ENCODE results near the gene LARP1.

LARP1 gene

DNA sequence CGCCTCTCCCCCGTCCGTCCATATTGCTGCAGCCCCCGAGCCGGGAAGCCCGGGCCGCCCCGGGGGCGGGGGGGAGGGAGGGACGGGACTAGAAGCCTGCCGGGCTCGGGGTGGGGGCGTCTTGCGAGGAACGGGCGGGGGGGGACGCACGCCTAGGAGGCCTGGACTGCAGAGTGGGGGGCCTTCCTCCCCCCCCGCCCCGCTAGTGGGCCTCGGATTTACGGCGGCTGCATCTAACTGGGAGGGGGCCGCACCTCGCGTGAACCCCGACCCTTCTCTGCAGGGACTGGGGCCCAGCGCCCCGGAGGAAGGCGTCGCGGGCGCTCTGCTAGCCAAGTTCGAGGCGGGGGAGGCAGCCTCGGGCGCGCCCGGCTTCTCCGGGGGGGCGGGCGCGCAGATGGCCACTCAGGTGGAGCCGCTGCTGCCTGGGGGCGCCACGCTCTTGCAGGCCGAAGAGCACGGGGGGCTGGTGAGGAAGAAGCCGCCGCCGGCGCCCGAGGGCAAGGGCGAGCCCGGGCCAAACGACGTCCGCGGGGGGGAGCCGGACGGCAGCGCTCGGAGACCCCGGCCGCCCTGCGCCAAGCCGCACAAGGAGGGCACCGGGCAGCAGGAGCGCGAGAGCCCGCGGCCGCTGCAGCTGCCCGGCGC lies at the start of gene LARP1:
TSS of gene LARP1 (plus strand) at position 17 of the 648 bp plus-strand sequence. CDS start at position 398, 381 bp downstream.
- no peak for TF ChIP-seq CTCF (IDR thresholded peaks at IDR 0.05; ENCODE audit: low read depth, low read length, missing control alignments)
- no peak for DNase-seq (ENCODE audit: low read depth)
- peak within 1 kb of the TSS; percentile 84 for H3K4me3 ChIP-seq (ENCODE audit: low read depth, low read length)

DNA sequence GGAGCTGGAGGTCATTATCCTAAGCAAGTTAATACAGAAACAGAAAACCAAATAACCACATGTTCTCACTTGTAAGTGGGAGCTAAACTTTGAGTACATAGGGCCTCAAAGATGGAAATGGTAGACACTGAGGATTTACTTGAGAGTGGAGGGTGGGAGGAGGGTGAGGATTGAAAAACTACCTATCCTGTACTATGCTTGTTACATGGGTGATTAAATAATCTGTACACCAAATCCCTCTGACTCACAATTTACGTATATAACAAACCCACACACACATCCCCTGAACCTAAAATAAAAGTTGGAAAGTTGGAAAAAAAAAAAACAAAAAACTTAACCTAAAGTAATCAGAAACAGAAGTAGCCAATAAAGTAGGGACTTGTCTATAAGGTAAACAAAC lies 48.8 kb upstream of the LARP1 start:
- TF ChIP-seq CTCF (IDR thresholded peaks at IDR 0.05; ENCODE audit: low read depth, low read length, missing control alignments): no peak
- H3K4me3 ChIP-seq (ENCODE audit: low read depth, low read length): no peak overlapping the region
- DNase-seq (ENCODE audit: low read depth): no peak

GRCh38 chr5:154707641-154708040 lies 47.5 kb upstream of the LARP1 start:
- DNase-seq (ENCODE audit: low read depth): no peak
- H3K4me3 ChIP-seq (ENCODE audit: low read depth, low read length): no peak overlapping the region
- no peak for TF ChIP-seq CTCF (IDR thresholded peaks at IDR 0.05; ENCODE audit: low read depth, low read length, missing control alignments)

GRCh38 chr5:154708207-154708606 lies 47.0 kb upstream of the LARP1 start:
- TF ChIP-seq CTCF (IDR thresholded peaks at IDR 0.05; ENCODE audit: low read depth, low read length, missing control alignments): no peak
- DNase-seq (ENCODE audit: low read depth): no peak
- H3K4me3 ChIP-seq (ENCODE audit: low read depth, low read length): no peak overlapping the region

DNA sequence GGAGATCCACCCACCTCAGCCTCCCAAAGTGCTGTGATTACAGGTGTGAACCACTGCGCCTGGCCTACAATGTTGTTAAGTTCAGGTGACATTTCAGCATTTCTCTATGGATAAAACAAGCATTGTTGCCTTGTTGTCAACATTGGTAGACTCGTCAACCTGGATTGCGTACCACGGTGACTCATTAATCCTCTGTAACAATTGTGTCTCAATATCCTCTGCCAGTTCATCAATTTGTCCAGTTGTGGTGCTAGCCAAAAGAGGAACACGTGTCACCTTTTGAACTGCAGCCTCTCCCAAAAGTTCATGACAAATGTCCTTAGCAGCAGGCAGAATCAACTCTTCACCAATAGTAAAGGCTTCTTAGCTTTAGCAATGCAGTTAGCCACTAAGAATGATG lies 46.3 kb upstream of the LARP1 start:
- DNase-seq (ENCODE audit: low read depth): no peak
- no peak overlapping the region for H3K4me3 ChIP-seq (ENCODE audit: low read depth, low read length)
- no peak for TF ChIP-seq CTCF (IDR thresholded peaks at IDR 0.05; ENCODE audit: low read depth, low read length, missing control alignments)

DNA sequence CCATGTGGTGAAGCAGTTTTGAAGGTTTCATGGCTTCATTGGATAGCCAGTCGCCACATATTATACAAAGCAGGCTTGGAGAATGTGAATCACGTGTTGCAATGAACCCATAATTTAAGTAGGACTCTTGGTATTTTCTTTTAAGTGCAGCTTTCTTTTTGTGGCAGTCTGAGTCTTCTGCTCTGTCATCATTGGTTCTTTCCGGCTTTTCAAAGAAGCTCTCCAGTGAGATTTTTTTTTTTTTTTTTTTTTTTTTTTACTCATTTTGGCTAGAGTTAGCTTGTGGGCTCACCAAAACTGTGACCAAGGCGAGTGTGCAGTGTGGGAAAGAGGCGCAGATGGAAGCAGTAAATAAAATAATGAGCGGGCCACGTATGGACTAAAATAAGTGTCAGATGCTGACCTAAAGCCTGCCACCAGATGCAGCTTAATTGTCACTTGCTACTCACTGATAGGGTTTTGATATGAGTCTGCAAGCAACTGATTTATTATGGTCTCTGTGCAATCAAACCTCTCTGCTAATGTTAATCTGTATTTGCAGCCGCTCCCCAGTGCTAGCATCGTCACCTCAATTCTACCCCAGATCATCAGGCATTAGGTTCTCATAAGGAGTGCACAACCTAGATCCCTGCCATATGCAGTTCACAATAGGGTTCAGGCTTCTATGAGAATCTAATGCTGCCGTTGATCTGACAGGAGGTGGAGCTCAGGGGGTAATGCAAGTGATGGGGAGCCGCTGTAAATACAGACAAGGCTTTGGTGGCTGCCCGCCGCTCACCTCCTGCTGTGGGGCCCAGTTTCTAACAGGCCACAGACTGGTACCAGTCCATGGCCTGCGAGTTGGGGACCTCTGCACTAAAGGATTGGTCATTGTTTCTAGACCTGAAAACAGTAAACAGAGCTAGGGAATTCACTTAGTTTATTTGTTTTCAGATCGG lies 45.5 kb upstream of the LARP1 start:
- TF ChIP-seq CTCF (IDR thresholded peaks at IDR 0.05; ENCODE audit: low read depth, low read length, missing control alignments): no peak
- no peak for DNase-seq (ENCODE audit: low read depth)
- no peak overlapping the region for H3K4me3 ChIP-seq (ENCODE audit: low read depth, low read length)

Data from GM12864 (cell line).